HG02623 (cell line): ENCODE data around the gene FBXW8.

ENCODE experiments used
- ATAC-seq: cut with Tn5 transposase; IDR thresholded peaks from one replicate; pipeline ENCODE4 v1.9.1; 2021; ENCODE audit warnings: moderate library complexity; ENCODE audit not compliant: unreplicated experiment

The FBXW8 gene

DNA sequence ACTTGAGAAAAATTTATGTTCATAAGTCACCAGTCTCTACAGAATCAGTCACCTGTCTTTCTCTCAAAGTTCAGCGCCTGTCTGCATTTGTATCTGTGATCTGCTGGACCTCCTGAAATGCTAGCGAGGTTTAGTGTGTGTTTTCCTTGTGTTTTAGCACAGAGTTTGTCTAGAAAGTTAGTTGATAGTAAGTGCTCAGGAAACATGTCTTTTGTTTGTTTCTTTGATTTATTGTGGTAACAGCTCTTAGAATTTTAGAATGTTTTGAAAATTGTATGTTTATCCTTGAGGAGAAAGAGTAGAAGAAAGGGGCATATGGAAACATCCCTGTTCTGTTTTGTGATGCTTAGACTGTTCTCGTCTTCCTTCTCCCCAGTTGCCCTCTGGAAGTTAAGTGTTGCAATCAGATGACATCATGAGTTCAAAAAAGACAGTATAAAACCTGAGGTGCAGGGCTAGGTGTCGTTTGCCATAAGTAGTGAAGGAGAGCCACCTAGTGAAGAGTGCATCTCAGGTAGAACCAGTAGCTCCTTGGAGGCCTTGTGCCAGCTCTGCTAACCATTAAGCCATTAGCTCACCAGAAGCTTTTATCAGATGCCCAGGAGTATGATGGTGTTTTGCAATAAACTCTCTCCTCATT is 44.8 kb downstream of the FBXW8 start:
- ATAC-seq: no peak

- no peak for ATAC-seq
These were observed 47.9 kb downstream of the FBXW8 start for GRCh38 chr12:116958402-116959197.

DNA sequence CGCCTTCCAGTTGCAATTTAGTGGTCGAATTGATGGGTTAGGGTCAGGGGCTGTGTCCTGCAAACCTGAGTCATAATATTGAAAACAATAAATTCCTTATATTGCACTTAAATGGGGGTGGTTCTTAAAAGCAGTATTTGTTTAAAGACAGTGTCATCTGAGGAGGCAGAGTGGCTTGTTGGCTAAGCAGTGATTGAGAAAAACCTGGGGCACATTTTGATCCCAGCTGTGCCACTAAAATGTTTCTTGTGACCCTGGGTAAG is 48.4 kb downstream of the FBXW8 start:
- ATAC-seq: no peak

DNA sequence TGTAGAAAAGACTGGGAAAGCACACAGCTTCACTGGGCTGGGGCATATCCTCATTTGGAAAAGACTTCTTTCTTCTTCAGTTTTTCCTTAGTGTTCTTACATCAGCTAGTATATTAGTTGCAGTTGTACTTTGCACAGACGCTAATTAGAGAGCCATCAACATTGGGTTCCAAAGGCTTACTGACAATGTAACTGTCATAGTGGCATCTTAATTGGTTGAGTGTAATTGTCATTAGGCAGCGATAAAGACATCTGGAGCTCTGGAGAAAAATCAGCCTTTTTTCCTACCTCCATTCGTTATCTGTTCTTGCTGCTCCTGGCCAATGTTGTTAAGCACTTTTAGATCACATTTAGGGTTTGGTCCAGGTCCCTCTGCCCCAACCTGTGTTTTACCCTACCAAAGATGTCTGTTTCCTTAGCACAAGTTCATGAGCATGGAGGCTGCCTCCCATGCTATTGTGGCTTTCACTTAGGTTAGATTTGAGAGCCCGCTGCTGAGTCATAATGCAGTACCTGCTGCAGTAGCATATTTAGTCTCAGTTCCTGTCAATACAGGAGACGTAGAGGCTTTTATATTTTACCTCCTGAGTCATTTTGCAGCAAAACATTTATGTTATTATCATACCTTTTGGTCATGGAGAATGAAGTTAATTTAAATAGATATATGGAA is 49.2 kb downstream of the FBXW8 start:
- ATAC-seq: peak; percentile 91

GRCh38 chr12:116962197-116962596 is 51.4 kb downstream of the FBXW8 start:
- ATAC-seq: no peak

- no peak for ATAC-seq
These were observed 52.1 kb downstream of the FBXW8 start for GRCh38 chr12:116962783-116963356.

- no peak for ATAC-seq
These were observed 53.6 kb downstream of the FBXW8 start for GRCh38 chr12:116964054-116965050.

DNA sequence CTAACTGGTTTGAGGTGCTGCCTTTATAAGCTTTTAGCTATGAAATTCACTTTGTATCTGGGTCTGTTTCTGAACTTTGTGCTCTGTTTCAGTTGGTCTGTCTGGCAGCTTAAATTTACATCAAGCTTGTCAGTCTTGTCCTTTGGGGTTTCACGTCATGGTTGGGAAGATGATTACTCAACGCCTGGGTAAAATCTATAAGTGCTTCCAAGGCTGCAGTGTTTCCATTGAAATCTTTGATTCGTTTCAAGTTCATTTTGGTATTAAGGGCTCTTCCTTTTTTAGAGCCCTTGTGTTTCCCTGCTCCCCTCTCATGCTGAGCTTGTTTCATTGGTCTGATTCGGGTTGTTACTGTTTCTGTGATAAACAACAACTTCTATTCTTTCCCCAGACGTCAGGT is 58.2 kb downstream of the FBXW8 start:
- ATAC-seq: no peak

GRCh38 chr12:116969615-116970585 is 59.1 kb downstream of the FBXW8 start:
- no peak for ATAC-seq

DNA sequence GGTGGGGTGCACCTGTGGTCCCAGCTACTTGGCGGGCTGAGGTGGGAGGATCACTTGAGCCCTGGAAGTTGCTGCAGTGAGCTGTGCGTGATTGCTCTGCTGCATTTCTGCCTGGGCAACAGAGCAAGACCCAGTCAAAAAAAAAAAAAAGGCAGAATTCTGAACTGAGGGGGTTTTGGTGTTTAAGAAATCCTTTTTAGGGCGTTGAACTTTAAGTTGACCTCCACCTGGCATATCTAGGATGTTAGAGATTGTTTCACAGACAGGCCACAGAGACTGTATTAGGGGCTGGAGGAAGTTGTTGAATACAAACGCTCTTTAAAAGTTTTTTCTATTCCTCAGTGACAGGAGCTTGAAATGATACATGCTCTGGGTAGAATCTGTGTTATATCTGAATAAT is 60.5 kb downstream of the FBXW8 start:
- ATAC-seq: no peak

- no peak for ATAC-seq
These were observed 65.1 kb downstream of the FBXW8 start for GRCh38 chr12:116975779-116976393.

DNA sequence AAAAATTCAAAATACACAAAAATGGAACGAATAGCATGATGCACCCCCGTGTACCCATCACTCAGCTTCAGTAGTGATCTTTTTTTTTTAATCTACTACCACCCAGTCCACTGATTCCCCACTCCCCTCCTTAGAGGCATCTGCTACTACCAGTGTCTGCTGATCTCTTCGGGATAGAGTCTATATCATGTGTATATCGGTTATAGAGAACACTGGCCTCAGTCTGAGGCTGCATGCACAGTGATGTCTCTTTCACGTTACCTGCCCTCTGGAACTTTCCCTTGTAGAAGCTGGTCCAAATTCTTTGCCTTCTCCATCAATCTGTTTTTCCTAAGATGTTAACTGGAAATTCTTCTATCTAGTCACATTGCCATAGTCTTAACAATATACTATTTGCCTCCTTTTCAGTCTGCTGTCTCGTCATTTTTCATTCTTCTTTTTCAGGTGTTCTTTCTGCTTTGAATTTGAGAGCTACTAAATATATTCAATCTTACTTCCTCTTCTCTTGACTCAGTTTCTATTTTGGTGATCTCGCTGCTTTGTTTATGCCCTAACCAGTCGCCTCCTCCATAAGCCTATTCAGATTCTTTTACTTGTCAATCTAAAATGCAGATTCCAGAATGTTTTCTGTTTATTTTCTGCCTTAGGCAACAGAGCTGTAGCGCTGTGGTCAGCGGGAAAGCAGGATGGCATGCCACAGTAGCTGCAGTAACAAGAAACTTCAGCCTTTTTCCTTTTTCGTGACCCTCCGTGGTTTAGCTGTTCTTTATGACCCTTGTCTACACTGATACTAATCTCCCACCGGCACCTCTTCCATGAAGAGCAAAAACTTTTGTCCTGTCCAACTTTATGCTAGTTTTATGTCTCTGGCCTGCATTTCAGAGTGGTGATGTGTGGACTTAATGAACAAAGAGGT is 67.0 kb downstream of the FBXW8 start:
- ATAC-seq: no peak

DNA sequence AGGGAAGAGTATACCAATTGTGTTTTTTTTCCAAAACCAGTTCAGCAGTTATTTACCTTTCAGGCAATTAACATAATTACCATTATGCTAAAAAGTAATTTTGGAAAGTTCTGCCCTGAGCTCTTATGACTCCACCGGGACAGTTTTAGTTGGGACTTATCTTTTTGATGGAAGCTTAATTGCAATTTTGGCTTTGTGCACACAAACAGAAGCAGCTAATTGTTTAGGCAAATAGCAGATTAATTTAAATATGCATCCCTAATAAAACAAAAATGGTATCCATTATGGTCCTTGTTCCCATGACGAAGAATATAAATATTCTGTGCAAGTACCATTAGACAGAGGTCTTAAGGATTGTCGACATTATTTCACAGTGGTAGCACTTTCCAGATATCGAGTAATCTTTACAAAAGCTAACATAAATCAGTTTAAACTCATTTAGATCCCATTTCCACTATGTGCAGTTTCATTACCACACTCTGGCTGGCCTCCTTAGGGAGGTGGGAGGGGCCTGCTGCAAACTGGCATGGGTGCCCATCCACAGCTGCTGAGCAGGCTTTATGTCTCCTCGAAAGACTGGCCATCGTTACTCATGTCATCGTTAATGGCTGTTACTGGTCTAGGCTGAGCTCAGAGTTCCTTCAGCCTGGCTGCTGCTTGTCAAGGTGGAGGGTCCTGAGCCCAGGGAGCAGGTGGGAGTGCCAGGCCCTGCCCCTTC is 68.2 kb downstream of the FBXW8 start:
- no peak for ATAC-seq

- ATAC-seq: no peak
These were observed 69.3 kb downstream of the FBXW8 start for GRCh38 chr12:116980083-116980482.

DNA sequence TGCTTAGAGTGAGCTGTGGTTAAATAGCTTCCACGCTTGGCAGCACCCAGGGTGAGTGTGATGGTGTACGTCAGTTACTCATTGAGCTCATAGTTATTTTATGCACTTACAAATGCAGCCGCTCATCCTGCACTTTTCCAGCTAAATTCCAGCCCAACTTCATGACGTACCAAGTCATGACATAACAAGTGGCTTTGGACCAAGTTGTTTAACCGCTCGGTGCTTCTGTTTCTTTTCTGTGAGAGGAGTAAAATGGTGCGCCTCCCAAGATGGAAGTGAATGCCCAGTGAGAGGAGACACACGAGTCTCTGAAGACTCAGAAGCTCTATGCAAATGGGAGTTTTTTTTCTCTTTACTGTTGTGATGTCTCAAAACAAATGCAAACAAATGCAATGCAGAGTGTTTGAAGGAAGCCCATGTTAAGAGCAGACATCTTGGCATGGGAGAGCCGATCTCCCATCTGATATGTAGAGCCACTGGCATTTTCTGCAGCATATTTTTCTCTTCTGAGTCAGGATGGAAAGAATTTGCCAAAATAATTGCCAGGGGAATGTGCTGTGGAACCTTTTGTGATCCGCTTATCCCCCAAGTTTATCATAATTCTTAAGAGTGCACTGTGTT is 72.2 kb downstream of the FBXW8 start:
- no peak for ATAC-seq

DNA sequence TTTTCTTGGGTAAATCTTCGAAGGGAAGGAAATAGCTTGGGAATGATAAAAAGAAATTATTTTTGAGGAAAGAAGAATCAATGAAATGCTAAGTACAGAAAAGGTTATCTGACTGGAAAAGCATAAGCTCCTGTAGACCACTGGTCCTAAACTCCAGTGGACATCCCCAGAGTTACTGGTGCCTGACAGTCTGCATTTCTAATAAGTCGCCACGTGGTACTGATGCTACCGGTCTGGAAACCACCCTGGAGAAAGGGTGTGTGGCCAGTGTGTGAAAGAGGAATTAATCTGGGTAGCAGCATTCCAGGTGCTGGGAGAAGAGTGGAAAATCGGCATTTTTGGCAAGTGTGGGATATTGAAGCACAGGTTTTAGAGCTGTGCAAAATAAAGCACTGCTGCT is 73.3 kb downstream of the FBXW8 start:
- ATAC-seq: no peak

- no peak for ATAC-seq
These were observed 79.6 kb downstream of the FBXW8 start for GRCh38 chr12:116990329-116990728.
